GM12891 (cell line): ENCODE data around the gene VCL.
A peak's percentile ranks its signal among the peaks of the same experiment; 100 is the strongest.

Experiments used
- DNase-seq: peaks from one replicate; pipeline ENCODE4 v3.0.0; 2011; ENCODE audit warnings: low spot score; ENCODE audit not compliant: insufficient read length
- FAIRE-seq: peaks from 2 replicates; lab custom pipeline; 2011; peaks lifted over from hg19 to GRCh38; lab: Jason Lieb, UNC
- PAX5 ChIP-seq: IDR thresholded peaks from 2 replicates; pipeline ENCODE4 v1.6.1; 2011; ENCODE audit warnings: low read length, moderate library complexity, mild to moderate bottlenecking; ENCODE audit not compliant: insufficient read depth, severe bottlenecking
- POLR2A ChIP-seq: IDR thresholded peaks from 2 replicates; pipeline ENCODE4 v1.6.1; 2011; ENCODE audit warnings: low read depth, low read length, control low read depth
- POLR2AphosphoS5 ChIP-seq: IDR thresholded peaks from 2 replicates; pipeline ENCODE4 v1.6.1; 2011; ENCODE audit warnings: low read depth, low read length, control low read depth
- POU2F2 ChIP-seq: IDR thresholded peaks from 2 replicates; pipeline ENCODE4 v1.6.1; 2011; ENCODE audit warnings: low read depth, mild to moderate bottlenecking, control low read depth, low read length, moderate library complexity
- SPI1 ChIP-seq: IDR thresholded peaks from 2 replicates; pipeline ENCODE4 v1.6.1; 2011; ENCODE audit warnings: low read depth, low read length, control low read depth
- TAF1 ChIP-seq: IDR thresholded peaks from 2 replicates; pipeline ENCODE4 v1.6.1; 2011; ENCODE audit warnings: low read depth, low read length, control low read depth

Gene VCL

DNA sequence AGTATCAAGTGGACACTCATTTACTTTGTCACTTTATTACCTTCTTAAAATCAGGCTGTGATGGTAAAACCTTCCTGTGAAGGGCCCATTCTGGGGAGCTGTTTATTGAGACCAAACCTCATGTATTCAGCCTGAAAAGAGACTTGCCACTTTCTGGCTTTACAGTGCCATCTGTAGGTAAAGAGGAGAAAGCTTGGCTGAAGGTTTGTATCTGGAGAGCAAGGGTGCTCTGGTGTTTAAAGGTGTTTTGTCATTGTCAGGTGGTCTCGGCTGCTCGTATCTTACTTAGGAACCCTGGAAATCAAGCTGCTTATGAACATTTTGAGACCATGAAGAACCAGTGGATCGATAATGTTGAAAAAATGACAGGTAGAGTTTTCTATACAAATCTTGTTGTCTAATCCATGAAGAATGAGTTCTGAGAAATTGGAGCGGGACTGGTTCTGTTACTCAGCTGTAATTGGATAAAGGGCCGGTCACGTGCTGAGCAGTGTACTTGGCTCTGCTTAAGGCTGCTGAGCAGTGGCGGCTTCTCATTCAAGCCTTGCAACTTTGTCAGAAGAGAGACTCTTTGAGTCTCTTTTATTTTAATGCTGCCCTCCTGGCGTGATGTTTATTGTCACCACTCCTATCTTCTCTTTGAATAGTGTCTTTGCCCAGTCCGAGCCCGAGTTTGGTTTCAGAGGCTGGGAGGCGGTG is 105.8 kb downstream of the VCL start:
- DNase-seq (peak; percentile 30), FAIRE-seq (peak; percentile 74)
- TF ChIP-seq SPI1 (no peak), POU2F2 (no peak), POLR2A (no peak), POLR2AphosphoS5 (no peak), TAF1 (no peak), PAX5 (no peak)

DNA sequence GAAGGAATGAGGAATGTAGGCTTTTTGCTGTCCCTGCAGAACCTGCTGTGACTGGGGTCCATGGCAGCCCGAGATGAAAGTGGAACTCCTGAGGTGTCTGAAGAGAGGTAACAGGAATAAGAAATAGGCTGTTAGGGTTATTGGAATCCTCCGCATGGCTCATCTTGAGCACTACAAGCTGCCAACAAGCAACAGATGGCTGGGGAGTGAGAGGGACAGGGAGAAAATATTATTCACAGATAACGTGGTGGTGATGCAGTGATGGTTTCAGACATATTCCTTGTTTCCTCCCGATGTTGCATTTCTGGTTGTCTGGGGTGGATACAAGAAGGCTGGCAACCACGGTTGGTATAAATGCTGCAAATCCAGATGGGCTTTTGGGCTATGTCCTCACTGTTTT is 106.6 kb downstream of the VCL start:
- FAIRE-seq = no peak
- TF ChIP-seq TAF1 (no peak), POLR2A (no peak), POLR2AphosphoS5 (no peak), POU2F2 (no peak), SPI1 (no peak), PAX5 (no peak)
- no peak for DNase-seq

DNA sequence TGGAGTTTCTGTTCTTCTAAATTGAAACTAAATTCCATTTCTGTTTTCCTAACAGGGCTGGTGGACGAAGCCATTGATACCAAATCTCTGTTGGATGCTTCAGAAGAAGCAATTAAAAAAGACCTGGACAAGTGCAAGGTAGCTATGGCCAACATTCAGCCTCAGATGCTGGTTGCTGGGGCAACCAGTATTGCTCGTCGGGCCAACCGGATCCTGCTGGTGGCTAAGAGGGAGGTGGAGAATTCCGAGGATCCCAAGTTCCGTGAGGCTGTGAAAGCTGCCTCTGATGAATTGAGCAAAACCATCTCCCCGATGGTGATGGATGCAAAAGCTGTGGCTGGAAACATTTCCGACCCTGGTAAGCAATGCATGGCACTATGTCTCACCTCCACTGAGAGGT is 107.1 kb downstream of the VCL start:
- TF ChIP-seq POU2F2 = no peak
- TF ChIP-seq PAX5 = no peak
- TF ChIP-seq SPI1 = no peak
- no peak for TF ChIP-seq POLR2A
- no peak for TF ChIP-seq POLR2AphosphoS5
- no peak for TF ChIP-seq TAF1
- DNase-seq (no peak), FAIRE-seq (no peak)

DNA sequence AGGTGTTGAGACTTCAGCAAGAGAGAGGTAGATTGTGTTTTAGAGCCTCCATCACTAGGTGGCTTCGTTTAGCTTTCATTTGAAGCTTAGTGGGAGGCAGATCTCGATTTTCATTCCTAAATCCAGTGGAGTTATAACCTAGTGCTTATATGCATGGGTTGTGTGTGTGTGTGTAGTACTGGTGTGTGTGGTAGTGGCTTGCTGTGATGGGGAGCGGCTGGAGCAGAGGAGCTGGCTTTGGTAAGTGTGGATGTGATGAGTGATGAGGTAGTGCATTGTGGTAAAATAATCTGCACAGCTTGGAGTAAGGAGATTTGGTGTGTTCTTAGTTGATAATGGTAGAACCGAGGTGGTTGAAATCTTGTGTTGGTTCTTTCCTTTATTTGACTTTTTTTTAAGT is 109.5 kb downstream of the VCL start:
- no peak for FAIRE-seq
- DNase-seq = no peak
- TF ChIP-seq TAF1 (no peak), POLR2AphosphoS5 (no peak), PAX5 (no peak), POU2F2 (no peak), SPI1 (no peak), POLR2A (no peak)

DNA sequence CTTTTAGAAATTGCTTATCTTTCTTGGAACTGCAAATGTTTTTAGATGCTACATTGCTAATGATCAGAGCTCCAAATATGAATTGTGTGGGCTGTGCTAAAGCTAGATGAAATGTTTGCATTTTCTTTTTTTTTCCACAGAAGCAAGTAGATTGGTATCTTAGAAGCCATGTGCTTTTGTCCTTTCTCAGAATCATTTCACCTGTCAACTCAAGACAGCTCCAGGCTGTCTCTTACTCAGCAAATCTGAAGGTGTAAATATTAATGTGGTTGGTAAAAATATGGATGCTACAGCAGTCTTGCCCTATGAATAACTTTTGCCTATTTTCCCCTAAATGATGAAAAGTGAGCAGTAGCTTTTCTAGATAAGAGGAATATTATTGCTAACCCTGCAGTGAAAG is 111.5 kb downstream of the VCL start:
- DNase-seq (no peak), FAIRE-seq (no peak)
- TF ChIP-seq PAX5 (no peak), POLR2AphosphoS5 (no peak), SPI1 (no peak)

DNA sequence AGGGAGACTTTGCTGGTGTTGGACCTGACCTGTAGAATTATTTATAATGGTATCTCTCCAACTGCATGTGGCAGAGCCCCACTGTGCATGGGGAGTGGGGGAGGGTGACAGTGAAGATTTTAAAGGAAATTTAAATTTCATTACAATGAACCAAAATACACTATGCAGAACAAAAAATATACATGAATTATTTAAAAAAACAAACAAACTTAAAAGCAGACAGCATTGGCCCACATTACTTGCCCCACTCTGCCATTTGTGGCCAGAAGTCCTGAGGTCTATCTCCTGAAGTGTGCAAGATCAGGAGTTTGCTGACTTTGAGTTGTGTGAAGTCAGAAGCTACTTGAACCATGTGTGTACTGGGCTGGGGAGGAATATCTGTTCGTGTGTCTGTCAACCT is 112.2 kb downstream of the VCL start:
- DNase-seq = no peak
- TF ChIP-seq PAX5 (no peak), POLR2A (no peak), POU2F2 (no peak), POLR2AphosphoS5 (no peak)
- FAIRE-seq = no peak

DNA sequence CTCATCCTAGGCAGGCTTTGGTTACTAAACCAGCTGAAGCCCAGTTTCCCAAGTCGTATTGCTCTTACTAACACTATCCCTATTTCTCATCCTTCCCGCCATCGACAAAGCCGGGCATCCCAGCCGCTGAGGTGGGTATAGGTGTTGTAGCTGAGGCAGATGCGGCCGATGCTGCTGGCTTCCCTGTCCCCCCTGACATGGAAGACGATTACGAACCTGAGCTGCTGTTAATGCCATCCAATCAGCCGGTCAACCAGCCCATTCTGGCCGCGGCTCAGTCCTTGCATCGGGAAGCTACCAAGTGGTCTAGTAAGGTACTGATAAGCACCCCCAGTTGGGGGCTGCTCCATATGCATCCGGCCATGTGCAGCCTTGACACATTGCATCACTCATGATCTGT is 113.9 kb downstream of the VCL start:
- FAIRE-seq (no peak), DNase-seq (no peak)
- TF ChIP-seq TAF1 (no peak), SPI1 (no peak), POLR2A (no peak), PAX5 (no peak), POLR2AphosphoS5 (no peak), POU2F2 (no peak)

DNA sequence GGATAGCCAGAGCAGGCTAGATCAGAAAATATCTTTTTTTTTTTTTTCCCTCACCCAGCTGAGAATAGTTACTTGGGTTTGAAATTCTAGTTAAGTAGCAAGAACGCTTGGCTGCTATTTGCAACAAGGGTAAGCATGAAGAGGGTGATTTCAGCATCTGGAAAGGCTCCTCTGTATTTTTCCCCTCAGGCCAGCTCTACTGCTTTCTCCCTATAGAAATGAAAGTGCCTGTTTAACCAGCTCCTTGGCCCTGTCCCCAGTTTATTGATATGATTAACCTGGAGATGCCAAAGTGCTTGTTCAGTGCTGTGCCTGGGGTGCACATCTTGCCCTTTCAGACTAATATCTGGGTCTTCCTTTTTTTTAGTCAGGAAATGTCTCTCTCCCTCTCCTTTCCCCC is 115.6 kb downstream of the VCL start:
- TF ChIP-seq POLR2A (no peak), SPI1 (no peak), TAF1 (no peak), PAX5 (no peak), POU2F2 (no peak), POLR2AphosphoS5 (no peak)
- FAIRE-seq (no peak), DNase-seq (no peak)

DNA sequence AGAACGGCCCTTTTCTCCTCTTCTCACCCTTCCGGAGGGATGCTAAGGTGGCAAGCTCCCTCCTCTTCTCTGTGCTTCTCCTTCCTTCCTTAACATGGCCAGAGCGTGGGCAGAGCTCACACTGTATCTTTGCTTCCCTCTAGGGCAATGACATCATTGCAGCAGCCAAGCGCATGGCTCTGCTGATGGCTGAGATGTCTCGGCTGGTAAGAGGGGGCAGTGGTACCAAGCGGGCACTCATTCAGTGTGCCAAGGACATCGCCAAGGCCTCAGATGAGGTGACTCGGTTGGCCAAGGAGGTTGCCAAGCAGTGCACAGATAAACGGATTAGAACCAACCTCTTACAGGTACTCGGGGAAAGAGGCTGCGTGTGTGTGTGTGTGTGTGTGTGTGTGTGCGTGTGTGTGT is 116.1 kb downstream of the VCL start:
- FAIRE-seq (no peak), DNase-seq (no peak)
- TF ChIP-seq POLR2AphosphoS5 (no peak), SPI1 (no peak), TAF1 (no peak), POLR2A (no peak), PAX5 (no peak), POU2F2 (no peak)

DNA sequence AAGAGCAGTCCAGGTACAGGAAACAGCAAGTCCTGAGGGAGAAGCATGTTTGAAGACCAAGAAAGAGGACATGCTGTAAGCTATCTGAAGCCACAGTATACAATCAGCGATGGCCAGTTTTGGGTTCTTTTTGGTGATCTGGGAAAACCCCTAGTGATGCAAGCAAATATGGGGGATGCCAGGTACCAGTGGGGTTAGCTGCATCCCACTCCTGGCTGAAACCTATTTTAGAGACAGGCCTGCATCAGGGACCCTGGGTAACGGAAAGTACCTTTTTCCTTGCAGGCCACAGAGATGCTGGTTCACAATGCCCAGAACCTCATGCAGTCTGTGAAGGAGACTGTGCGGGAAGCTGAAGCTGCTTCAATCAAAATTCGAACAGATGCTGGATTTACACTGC is 119.8 kb downstream of the VCL start:
- DNase-seq = no peak
- no peak for FAIRE-seq
- TF ChIP-seq POLR2A (peak; percentile 11; the same call in 1 of the 2 replicates), SPI1 (no peak), POLR2AphosphoS5 (no peak), TAF1 (no peak), PAX5 (no peak), POU2F2 (no peak)
